Measurements from ENCODE around the gene ZBTB20. TPM values are rescaled to one million over a fixed set of nuclear protein-coding genes. Genes with fewer than 3 reads are reported as not detected.

ZBTB20 gene
- total RNA-seq, 1 donor from 2014 or later: 11.2 TPM

DNA sequence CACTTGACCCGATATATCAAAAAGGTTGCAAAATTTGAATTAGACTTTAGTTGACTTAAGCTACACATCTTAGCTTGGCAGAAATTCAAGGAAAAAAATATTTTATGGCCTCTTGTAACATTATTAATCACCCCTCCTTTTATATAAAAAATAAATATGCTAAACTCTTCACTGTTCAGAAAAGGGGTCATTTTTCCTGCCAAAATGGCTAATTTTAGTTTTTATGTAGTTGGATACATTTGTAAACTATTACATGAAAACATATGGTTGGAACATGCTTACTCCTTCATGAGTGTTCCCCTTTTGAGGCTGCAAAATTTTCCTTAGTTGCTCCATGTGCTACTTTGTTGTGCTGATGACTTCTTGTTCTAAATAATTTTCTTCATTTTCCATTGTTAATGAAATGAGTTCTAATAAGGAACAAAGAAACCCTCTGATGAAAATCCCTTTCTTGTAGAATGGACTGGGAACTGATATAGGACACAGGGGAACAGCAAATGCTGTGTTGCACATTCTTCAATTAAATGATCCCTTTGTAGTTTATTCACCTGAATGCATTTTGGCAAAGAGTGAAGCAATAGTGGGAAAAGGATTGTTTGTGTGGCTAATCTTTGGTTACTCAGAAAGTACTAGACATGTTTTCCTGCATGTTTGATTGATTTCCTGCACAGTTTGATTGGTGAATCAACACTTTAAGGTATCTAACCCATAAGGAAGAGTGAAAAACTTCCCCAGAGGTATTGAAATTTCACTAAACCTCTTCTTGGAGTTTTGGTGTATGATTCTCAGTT is 503.9 kb downstream of the ZBTB20 start:
- no peak for DNase-seq (ENCODE audit: low read depth)
- no peak overlapping the region for H3K4me3 ChIP-seq (ENCODE audit: low read depth, low read length)
- TF ChIP-seq, protein P1, sequence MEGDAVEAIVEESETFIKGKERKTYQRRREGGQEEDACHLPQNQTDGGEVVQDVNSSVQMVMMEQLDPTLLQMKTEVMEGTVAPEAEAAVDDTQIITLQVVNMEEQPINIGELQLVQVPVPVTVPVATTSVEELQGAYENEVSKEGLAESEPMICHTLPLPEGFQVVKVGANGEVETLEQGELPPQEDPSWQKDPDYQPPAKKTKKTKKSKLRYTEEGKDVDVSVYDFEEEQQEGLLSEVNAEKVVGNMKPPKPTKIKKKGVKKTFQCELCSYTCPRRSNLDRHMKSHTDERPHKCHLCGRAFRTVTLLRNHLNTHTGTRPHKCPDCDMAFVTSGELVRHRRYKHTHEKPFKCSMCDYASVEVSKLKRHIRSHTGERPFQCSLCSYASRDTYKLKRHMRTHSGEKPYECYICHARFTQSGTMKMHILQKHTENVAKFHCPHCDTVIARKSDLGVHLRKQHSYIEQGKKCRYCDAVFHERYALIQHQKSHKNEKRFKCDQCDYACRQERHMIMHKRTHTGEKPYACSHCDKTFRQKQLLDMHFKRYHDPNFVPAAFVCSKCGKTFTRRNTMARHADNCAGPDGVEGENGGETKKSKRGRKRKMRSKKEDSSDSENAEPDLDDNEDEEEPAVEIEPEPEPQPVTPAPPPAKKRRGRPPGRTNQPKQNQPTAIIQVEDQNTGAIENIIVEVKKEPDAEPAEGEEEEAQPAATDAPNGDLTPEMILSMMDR (conservative IDR thresholded peaks at IDR 0.05; ENCODE audit: low read depth, low read length): no peak

DNA sequence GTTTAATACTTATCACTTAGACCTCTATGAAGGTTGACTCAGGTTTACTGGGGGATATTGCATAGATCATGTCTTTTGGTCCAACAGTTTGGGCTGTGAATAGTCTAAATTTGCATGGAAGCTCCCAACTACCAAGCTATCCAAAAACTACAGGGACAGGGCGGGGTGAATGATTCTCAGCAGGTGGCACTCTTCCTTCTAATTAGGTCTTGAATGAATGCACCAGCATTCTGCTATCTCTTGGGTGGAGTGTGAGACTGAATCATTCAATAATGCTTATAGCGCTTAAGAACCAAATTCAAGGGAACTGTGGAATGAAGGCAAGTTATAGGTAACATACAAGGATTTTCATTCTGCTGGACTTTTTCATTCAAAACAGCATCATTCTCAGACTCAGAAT is 507.0 kb downstream of the ZBTB20 start:
- no peak for DNase-seq (ENCODE audit: low read depth)
- H3K4me3 ChIP-seq (ENCODE audit: low read depth, low read length): no peak overlapping the region
- TF ChIP-seq, protein P1 (conservative IDR thresholded peaks at IDR 0.05; ENCODE audit: low read depth, low read length): no peak

- DNase-seq (ENCODE audit: low read depth): no peak
- TF ChIP-seq, protein P1 (conservative IDR thresholded peaks at IDR 0.05; ENCODE audit: low read depth, low read length): no peak
- H3K4me3 ChIP-seq (ENCODE audit: low read depth, low read length): no peak overlapping the region
Observed at GRCh38 chr3:114639171-114639570, 507.9 kb downstream of the ZBTB20 start.

DNA sequence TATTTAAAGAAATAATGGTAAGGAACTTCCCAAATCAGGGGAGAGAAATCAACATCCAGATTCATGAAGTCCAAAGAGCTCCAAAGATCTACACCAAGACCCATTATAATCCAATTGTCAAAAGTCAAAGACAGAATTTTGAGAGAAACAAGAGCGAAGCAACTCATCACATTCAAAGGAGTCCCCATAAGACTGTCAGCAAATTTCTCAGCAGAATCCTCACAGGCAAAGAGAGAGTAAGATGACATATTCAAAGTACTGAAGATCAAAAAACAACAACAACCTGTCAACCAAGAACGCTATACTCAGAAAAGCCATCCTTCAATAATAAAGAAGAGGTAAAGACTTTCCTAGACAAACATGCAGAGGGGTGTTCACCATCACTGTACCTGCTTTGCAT is 511.2 kb downstream of the ZBTB20 start:
- TF ChIP-seq, protein P1 (conservative IDR thresholded peaks at IDR 0.05; ENCODE audit: low read depth, low read length): no peak
- H3K4me3 ChIP-seq (ENCODE audit: low read depth, low read length): no peak overlapping the region
- no peak for DNase-seq (ENCODE audit: low read depth)

GRCh38 chr3:114634635-114635034 is 512.5 kb downstream of the ZBTB20 start:
- TF ChIP-seq, protein P1 (conservative IDR thresholded peaks at IDR 0.05; ENCODE audit: low read depth, low read length): no peak
- DNase-seq (ENCODE audit: low read depth): no peak
- H3K4me3 ChIP-seq (ENCODE audit: low read depth, low read length): no peak overlapping the region

GRCh38 chr3:114632757-114633424 is 514.2 kb downstream of the ZBTB20 start:
- no peak overlapping the region for H3K4me3 ChIP-seq (ENCODE audit: low read depth, low read length)
- DNase-seq (ENCODE audit: low read depth): no peak
- TF ChIP-seq, protein P1 (conservative IDR thresholded peaks at IDR 0.05; ENCODE audit: low read depth, low read length): no peak
